Measurements from ENCODE around the gene HCFC1. TPM values are rescaled to one million over a fixed set of nuclear protein-coding genes. Genes with fewer than 3 reads are reported as not detected.

HCFC1 gene
- total and polyA plus RNA-seq, 9 of the 15 experiments (the other 6 are each of a cell fraction or from before 2014, with no cell fraction given), result 2.8 to 133 (median 17.1) TPM

- peak overlapping the region; percentile 53; the same call in 2 of the 3 replicates for H3K27ac ChIP-seq (ENCODE audit: extremely low read depth, low read depth, low read length)
- peaks cover 60% of the 10 kb centered on the region for H3K36me3 ChIP-seq (ENCODE audit: control insufficient read depth, insufficient read depth, low read length)
- H3K4me1 ChIP-seq (replicated peaks in 1 of 2; ENCODE audit: control insufficient read depth in 2 of 2, insufficient read depth in 2 of 2, low read length in 2 of 2), result peaks cover 8 to 80% of the 10 kb centered on the region in 2 experiments; a peak in 4 of 5 replicates
- H3K9me3 ChIP-seq (replicated peaks; ENCODE audit: control insufficient read depth, insufficient read depth, low read depth, low read length), result no peaks in the 10 kb centered on the region
- no peaks in the 10 kb centered on the region for H3K27me3 ChIP-seq (ENCODE audit: control insufficient read depth in 2 of 2, insufficient read depth in 2 of 2, low read length in 2 of 2)
- ChIA-PET POLR2A (interaction anchor here (0.7 to 4.0 kb wide), 6 partner anchors 10 to 25 kb away, joined by 3 to 17 read pairs (median 5); partner anchors contain the start of genes NAA10 and TMEM187), CTCF (ENCODE audit: low intra/inter-chr PET ratio) (interaction anchor here (0.7 to 1.4 kb wide), 4 partner anchors 23 to 989 kb away, joined by 3 to 7 read pairs (median 4); partner anchors contain the start of gene PLXNB3)
- H3K9me1 ChIP-seq (ENCODE audit: control insufficient read depth, insufficient read depth, low read length), result no peaks in the 10 kb centered on the region
- intact Hi-C loops (cut with micrococcal nuclease) (no loop called here), in situ Hi-C loops (cut with MboI) (no loop called here)
- no peak for TF ChIP-seq CC2D1A (IDR thresholded peaks at IDR 0.05)
- TF ChIP-seq CBX5 (IDR thresholded peaks at IDR 0.05; ENCODE audit: borderline replicate concordance, low read depth), result no peak
- TF ChIP-seq PTBP1 (IDR thresholded peaks at IDR 0.05; ENCODE audit: low read depth, low read length), result no peak
- 0 out of 2 replicates have a peak, but pooled peaks have one; percentile 48 for TF ChIP-seq POLR2G (IDR thresholded peaks at IDR 0.05; ENCODE audit: low read depth, low read length)
- no peak for TF ChIP-seq PHB (CRISPR knock-in tag; IDR thresholded peaks at IDR 0.05)
- no peak for TF ChIP-seq ZEB2 (IDR thresholded peaks at IDR 0.05)
- TF ChIP-seq ELF4 (CRISPR knock-in tag; IDR thresholded peaks at IDR 0.05), result no peak
- TF ChIP-seq POLR2AphosphoS5 (IDR thresholded peaks at IDR 0.05; ENCODE audit: control insufficient read depth, insufficient read depth, low read depth, low read length), result peak; percentile 6; the same call in 1 of the 2 replicates
- no peaks in the 10 kb centered on the region for H4K20me1 ChIP-seq (replicated peaks; ENCODE audit: control insufficient read depth, insufficient read depth, low read length)
- H3K9ac ChIP-seq (ENCODE audit: insufficient read depth in 1 of 2, low read depth in 2 of 2, low read length in 2 of 2), result peak overlapping the region in 1 of 2 experiments; percentile 84; a peak in 2 of 4 replicates
- DNase-seq (ENCODE audit: extremely low read depth in 1 of 4, low spot score in 3 of 4) (no peak), FAIRE-seq (no peak), ATAC-seq (no peak)
- H2AFZ ChIP-seq (ENCODE audit: low read depth, low read length), result no peak overlapping the region
- BruUV-seq (replicated peaks), result TSS peak; percentile 42
- no peak overlapping the region for H3K4me2 ChIP-seq (ENCODE audit: insufficient read depth, low read length)
- 49% methylated on average over 5 of the region's 10 CpGs for WGBS (ENCODE audit: insufficient coverage, low coverage, missing lambda C conversion rate)
- peaks cover 14% of the 10 kb centered on the region; the same call in 2 of the 3 replicates for H3K79me2 ChIP-seq (ENCODE audit: control insufficient read depth, insufficient read depth, low read length)
- H3K4me3 ChIP-seq, result no peak overlapping the region
Observed at GRCh38 chrX:153948002-153948466, 23.6 kb downstream of the HCFC1 start.
